ENCODE data around the gene GREM2. TPM values are rescaled to one million over a fixed set of nuclear protein-coding genes. Genes with fewer than 3 reads are reported as not detected.

Gene GREM2
- total RNA-seq, 1 experiment from 2014 or later: not detected

DNA sequence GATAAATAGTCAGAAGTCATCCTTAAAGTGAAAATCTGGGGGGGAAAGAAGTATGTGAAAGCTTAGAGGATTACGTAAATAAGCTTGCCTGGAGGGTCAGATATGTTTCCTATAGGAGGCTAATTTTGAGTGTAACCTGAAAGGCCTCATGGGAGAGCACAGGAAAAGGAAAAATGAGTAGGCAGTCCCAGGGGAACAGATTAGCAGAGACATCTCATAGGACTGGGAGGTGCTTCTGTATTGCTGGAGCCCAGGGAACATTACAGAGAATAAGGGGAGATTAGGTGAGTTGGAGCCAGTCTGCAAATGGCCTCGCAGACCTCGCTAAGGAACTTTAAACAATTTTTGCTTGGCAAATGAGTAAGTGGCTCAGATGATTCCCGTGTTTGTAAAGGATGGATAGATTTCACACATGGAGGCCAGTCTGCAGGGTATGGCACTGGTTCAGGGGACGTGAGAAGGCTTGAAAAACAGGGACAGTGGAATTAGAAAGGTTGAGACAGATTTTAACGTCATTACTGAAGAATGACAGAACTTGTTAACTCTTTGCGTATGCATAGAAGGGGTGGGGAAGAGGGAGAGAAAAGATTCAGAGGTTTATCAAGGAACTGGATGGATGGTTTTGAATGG lies 149.1 kb downstream of the GREM2 start:
- no peak for TF ChIP-seq EZH2 (IDR thresholded peaks at IDR 0.05; ENCODE audit: low read depth)
- TF ChIP-seq, protein P1, sequence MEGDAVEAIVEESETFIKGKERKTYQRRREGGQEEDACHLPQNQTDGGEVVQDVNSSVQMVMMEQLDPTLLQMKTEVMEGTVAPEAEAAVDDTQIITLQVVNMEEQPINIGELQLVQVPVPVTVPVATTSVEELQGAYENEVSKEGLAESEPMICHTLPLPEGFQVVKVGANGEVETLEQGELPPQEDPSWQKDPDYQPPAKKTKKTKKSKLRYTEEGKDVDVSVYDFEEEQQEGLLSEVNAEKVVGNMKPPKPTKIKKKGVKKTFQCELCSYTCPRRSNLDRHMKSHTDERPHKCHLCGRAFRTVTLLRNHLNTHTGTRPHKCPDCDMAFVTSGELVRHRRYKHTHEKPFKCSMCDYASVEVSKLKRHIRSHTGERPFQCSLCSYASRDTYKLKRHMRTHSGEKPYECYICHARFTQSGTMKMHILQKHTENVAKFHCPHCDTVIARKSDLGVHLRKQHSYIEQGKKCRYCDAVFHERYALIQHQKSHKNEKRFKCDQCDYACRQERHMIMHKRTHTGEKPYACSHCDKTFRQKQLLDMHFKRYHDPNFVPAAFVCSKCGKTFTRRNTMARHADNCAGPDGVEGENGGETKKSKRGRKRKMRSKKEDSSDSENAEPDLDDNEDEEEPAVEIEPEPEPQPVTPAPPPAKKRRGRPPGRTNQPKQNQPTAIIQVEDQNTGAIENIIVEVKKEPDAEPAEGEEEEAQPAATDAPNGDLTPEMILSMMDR (conservative IDR thresholded peaks at IDR 0.05): no peak
- no TSS peak for BruUV-seq (replicated peaks)
- CTCF ChIA-PET: no interaction called here

DNA sequence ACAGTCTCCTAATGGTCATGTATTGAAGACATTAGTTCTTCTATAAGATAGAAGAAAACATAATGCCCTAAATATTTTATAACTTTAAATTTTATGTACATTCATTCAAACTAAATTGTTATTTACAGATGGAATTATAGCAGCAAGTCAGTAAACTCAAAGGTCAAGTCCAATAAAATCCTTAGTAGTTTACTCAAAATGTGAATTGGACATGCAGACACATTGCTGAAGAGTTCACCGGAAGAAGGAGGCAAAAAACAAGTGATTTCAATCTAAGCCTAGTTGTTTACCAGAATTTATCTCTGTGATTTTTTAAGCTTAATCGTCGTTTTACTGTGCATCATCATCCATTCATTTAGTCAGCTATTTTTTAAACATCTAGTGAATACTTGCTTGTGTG lies 149.7 kb downstream of the GREM2 start:
- Histone ChIP-seq H3K4me2 (no peak overlapping the region), H3K79me2 (ENCODE audit: low read depth) (no peaks in the 10 kb centered on the region), H3K9me3 (ENCODE audit: insufficient read depth, low read depth) (no peaks in the 10 kb centered on the region), H3K36me3 (ENCODE audit: low read depth) (no peaks in the 10 kb centered on the region), H3F3A (ENCODE audit: insufficient read depth, low read depth) (no peaks in the 10 kb centered on the region), H3K4me1 (replicated peaks; ENCODE audit: insufficient read depth) (no peaks in the 10 kb centered on the region), H3K27me3 (ENCODE audit: insufficient read depth, low read depth) (peaks cover 13% of the 10 kb centered on the region; the same call in 1 of the 2 replicates), H4K20me1 (ENCODE audit: insufficient read depth) (no peaks in the 10 kb centered on the region), H3K27ac (no peak overlapping the region), H3K9me2 (ENCODE audit: insufficient read depth) (no peaks in the 10 kb centered on the region), H2AFZ (no peak overlapping the region), H3K4me3 (no peak overlapping the region)
- ChIA-PET POLR2A (ENCODE audit: unreplicated experiment) (no interaction called here), CTCF (no interaction called here)
- DNase-seq: no peak
- BruUV-seq (replicated peaks): no TSS peak
- no peak for TF ChIP-seq EZH2 (IDR thresholded peaks at IDR 0.05; ENCODE audit: low read depth)
- TF ChIP-seq, protein P1 (conservative IDR thresholded peaks at IDR 0.05): no peak
- intact Hi-C loops (cut with micrococcal nuclease; ENCODE audit: unreplicated experiment): no loop called here

More for the DNA sequence above, 149.1 kb downstream of the GREM2 start:
- Histone ChIP-seq H3K36me3 (ENCODE audit: low read depth) (no peaks in the 10 kb centered on the region), H3K79me2 (ENCODE audit: low read depth) (no peaks in the 10 kb centered on the region), H3K4me2 (no peak overlapping the region), H3K4me1 (replicated peaks; ENCODE audit: insufficient read depth) (no peaks in the 10 kb centered on the region), H3K27me3 (ENCODE audit: insufficient read depth, low read depth) (peaks cover 14% of the 10 kb centered on the region; the same call in 1 of the 2 replicates), H3K27ac (no peak overlapping the region), H2AFZ (no peak overlapping the region), H3F3A (ENCODE audit: insufficient read depth, low read depth) (no peaks in the 10 kb centered on the region), H3K9me3 (ENCODE audit: insufficient read depth, low read depth) (no peaks in the 10 kb centered on the region), H4K20me1 (ENCODE audit: insufficient read depth) (no peaks in the 10 kb centered on the region), H3K9me2 (ENCODE audit: insufficient read depth) (no peaks in the 10 kb centered on the region), H3K4me3 (no peak overlapping the region)
- no peak for DNase-seq
- POLR2A ChIA-PET (ENCODE audit: unreplicated experiment): no interaction called here
- intact Hi-C loops (cut with micrococcal nuclease; ENCODE audit: unreplicated experiment): no loop called here

DNA sequence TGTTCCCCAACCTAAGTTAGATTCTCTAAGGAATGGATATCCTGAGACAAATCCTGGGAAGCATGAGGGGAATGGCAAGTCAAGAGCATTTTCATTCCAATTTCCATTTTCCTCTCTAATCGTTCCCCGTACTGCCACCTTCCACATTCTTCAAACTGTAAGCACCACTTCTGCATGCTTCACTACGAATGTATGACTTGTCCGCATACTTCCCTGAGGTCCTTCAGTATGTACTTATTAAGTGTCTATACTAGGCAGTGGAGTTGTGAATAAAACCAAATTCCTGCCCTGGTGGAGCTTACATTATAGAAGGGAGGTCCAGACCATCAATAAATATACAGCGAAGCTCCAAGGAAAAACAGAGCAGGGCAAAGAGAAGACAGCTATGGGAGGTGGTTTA lies 154.8 kb downstream of the GREM2 start:
- Histone ChIP-seq H3K36me3 (ENCODE audit: low read depth) (no peaks in the 10 kb centered on the region), H4K20me1 (ENCODE audit: insufficient read depth) (no peaks in the 10 kb centered on the region), H3F3A (ENCODE audit: insufficient read depth, low read depth) (no peaks in the 10 kb centered on the region), H3K27me3 (ENCODE audit: insufficient read depth, low read depth) (no peaks in the 10 kb centered on the region), H3K9me2 (ENCODE audit: insufficient read depth) (no peaks in the 10 kb centered on the region), H3K4me3 (no peak overlapping the region), H3K4me1 (replicated peaks; ENCODE audit: insufficient read depth) (no peaks in the 10 kb centered on the region), H3K4me2 (no peak overlapping the region), H3K9me3 (ENCODE audit: insufficient read depth, low read depth) (no peaks in the 10 kb centered on the region), H3K27ac (no peak overlapping the region), H2AFZ (no peak overlapping the region), H3K79me2 (ENCODE audit: low read depth) (no peaks in the 10 kb centered on the region)
- intact Hi-C loops (cut with micrococcal nuclease; ENCODE audit: unreplicated experiment): no loop called here
- no peak for DNase-seq
- CTCF ChIA-PET: no interaction called here
- no TSS peak for BruUV-seq (replicated peaks)
- TF ChIP-seq EZH2 (IDR thresholded peaks at IDR 0.05; ENCODE audit: low read depth): no peak
- TF ChIP-seq, protein P1 (conservative IDR thresholded peaks at IDR 0.05): no peak
- POLR2A ChIA-PET (ENCODE audit: unreplicated experiment): no interaction called here
